ENCODE results near the gene GTF3C1. TPM values are rescaled to one million over a fixed set of nuclear protein-coding genes. Genes with fewer than 3 reads are reported as not detected.
"Not testable (repeated sequence)": the region's sequence is repeated elsewhere in the genome, so short reads cannot be mapped to it uniquely, and the experiment has no call there.

GTF3C1 gene
- total RNA-seq, 1 experiment from 2014 or later, result 46.6 TPM

- H4K20me1 ChIP-seq (ENCODE audit: insufficient read depth, low read depth, low read length), result no peaks in the 10 kb centered on the region
- no peak overlapping the region for H3K9ac ChIP-seq (ENCODE audit: low read length)
- no peaks in the 10 kb centered on the region for H3K9me3 ChIP-seq (ENCODE audit: low read length)
- H3K27ac ChIP-seq (ENCODE audit: low read length), result no peak overlapping the region
- no peaks in the 10 kb centered on the region for H3K36me3 ChIP-seq (ENCODE audit: insufficient read depth, low read length)
- H3K4me3 ChIP-seq (ENCODE audit: low read length), result no peak overlapping the region
- DNase-seq, result no peak
- no peak overlapping the region for H3K4me2 ChIP-seq (ENCODE audit: low read depth, low read length, poor library complexity, severe bottlenecking)
- H3K4me1 ChIP-seq (ENCODE audit: low read length), result no peaks in the 10 kb centered on the region
- H3K79me2 ChIP-seq (ENCODE audit: low read length), result peaks cover 18% of the 10 kb centered on the region
- no peaks in the 10 kb centered on the region for H3K9me2 ChIP-seq (replicated peaks; ENCODE audit: insufficient read depth, low read length)
- H3K27me3 ChIP-seq (ENCODE audit: low read length), result no peaks in the 10 kb centered on the region
- H2AFZ ChIP-seq (ENCODE audit: low read length), result no peak overlapping the region
Measured at GRCh38 chr16:27572711-27573110, 23.0 kb upstream of the GTF3C1 start.

GRCh38 chr16:27571433-27572326 lies 22.0 kb upstream of the GTF3C1 start:
- Histone ChIP-seq H3K79me2 (ENCODE audit: low read length) (peaks cover 23% of the 10 kb centered on the region), H3K9ac (ENCODE audit: low read length) (no peak overlapping the region), H3K9me3 (ENCODE audit: low read length) (no peaks in the 10 kb centered on the region), H4K20me1 (ENCODE audit: insufficient read depth, low read depth, low read length) (no peaks in the 10 kb centered on the region), H3K4me3 (ENCODE audit: low read length) (no peak overlapping the region), H3K4me2 (ENCODE audit: low read depth, low read length, poor library complexity, severe bottlenecking) (no peak overlapping the region), H3K27ac (ENCODE audit: low read length) (no peak overlapping the region), H3K36me3 (ENCODE audit: insufficient read depth, low read length) (no peaks in the 10 kb centered on the region), H3K4me1 (ENCODE audit: low read length) (no peaks in the 10 kb centered on the region), H3K27me3 (ENCODE audit: low read length) (no peaks in the 10 kb centered on the region), H2AFZ (ENCODE audit: low read length) (no peak overlapping the region), H3K9me2 (replicated peaks; ENCODE audit: insufficient read depth, low read length) (no peaks in the 10 kb centered on the region)
- no peak for DNase-seq

GRCh38 chr16:27570986-27571385 lies 21.3 kb upstream of the GTF3C1 start:
- not testable (repeated sequence) for H3K9ac ChIP-seq (ENCODE audit: low read length); H3K27me3 ChIP-seq (ENCODE audit: low read length); H3K4me2 ChIP-seq (ENCODE audit: low read depth, low read length, poor library complexity, severe bottlenecking); H3K27ac ChIP-seq (ENCODE audit: low read length); H3K4me1 ChIP-seq (ENCODE audit: low read length); H4K20me1 ChIP-seq (ENCODE audit: insufficient read depth, low read depth, low read length); H2AFZ ChIP-seq (ENCODE audit: low read length); H3K9me2 ChIP-seq (replicated peaks; ENCODE audit: insufficient read depth, low read length); H3K9me3 ChIP-seq (ENCODE audit: low read length); H3K4me3 ChIP-seq (ENCODE audit: low read length); DNase-seq; H3K36me3 ChIP-seq (ENCODE audit: insufficient read depth, low read length)
- H3K79me2 ChIP-seq (ENCODE audit: low read length), result peaks cover 30% of the 10 kb centered on the region

- no peak overlapping the region for H3K9ac ChIP-seq (ENCODE audit: low read length)
- H3K9me2 ChIP-seq (replicated peaks; ENCODE audit: insufficient read depth, low read length), result no peaks in the 10 kb centered on the region
- H3K79me2 ChIP-seq (ENCODE audit: low read length), result peaks cover 42% of the 10 kb centered on the region
- H2AFZ ChIP-seq (ENCODE audit: low read length), result no peak overlapping the region
- H3K27ac ChIP-seq (ENCODE audit: low read length), result no peak overlapping the region
- no peak overlapping the region for H3K4me3 ChIP-seq (ENCODE audit: low read length)
- no peak overlapping the region for H3K4me2 ChIP-seq (ENCODE audit: low read depth, low read length, poor library complexity, severe bottlenecking)
- H3K9me3 ChIP-seq (ENCODE audit: low read length), result no peaks in the 10 kb centered on the region
- no peaks in the 10 kb centered on the region for H4K20me1 ChIP-seq (ENCODE audit: insufficient read depth, low read depth, low read length)
- no peaks in the 10 kb centered on the region for H3K36me3 ChIP-seq (ENCODE audit: insufficient read depth, low read length)
- H3K27me3 ChIP-seq (ENCODE audit: low read length), result no peaks in the 10 kb centered on the region
- DNase-seq, result no peak
- no peaks in the 10 kb centered on the region for H3K4me1 ChIP-seq (ENCODE audit: low read length)
Measured at GRCh38 chr16:27568077-27568476, 18.4 kb upstream of the GTF3C1 start.

GRCh38 chr16:27566417-27566816 lies 16.7 kb upstream of the GTF3C1 start:
- Histone ChIP-seq H3K9me2 (replicated peaks; ENCODE audit: insufficient read depth, low read length) (no peaks in the 10 kb centered on the region), H3K27ac (ENCODE audit: low read length) (no peak overlapping the region), H2AFZ (ENCODE audit: low read length) (no peak overlapping the region), H3K27me3 (ENCODE audit: low read length) (no peaks in the 10 kb centered on the region), H3K9ac (ENCODE audit: low read length) (no peak overlapping the region), H3K79me2 (ENCODE audit: low read length) (peaks cover 50% of the 10 kb centered on the region), H3K4me2 (ENCODE audit: low read depth, low read length, poor library complexity, severe bottlenecking) (no peak overlapping the region), H3K4me1 (ENCODE audit: low read length) (no peaks in the 10 kb centered on the region), H3K36me3 (ENCODE audit: insufficient read depth, low read length) (no peaks in the 10 kb centered on the region), H4K20me1 (ENCODE audit: insufficient read depth, low read depth, low read length) (no peaks in the 10 kb centered on the region), H3K9me3 (ENCODE audit: low read length) (no peaks in the 10 kb centered on the region), H3K4me3 (ENCODE audit: low read length) (no peak overlapping the region)
- no peak for DNase-seq

- no peak for DNase-seq
- no peak overlapping the region for H3K4me2 ChIP-seq (ENCODE audit: low read depth, low read length, poor library complexity, severe bottlenecking)
- no peaks in the 10 kb centered on the region for H4K20me1 ChIP-seq (ENCODE audit: insufficient read depth, low read depth, low read length)
- H3K79me2 ChIP-seq (ENCODE audit: low read length), result peaks cover 56% of the 10 kb centered on the region
- no peak overlapping the region for H3K4me3 ChIP-seq (ENCODE audit: low read length)
- H3K4me1 ChIP-seq (ENCODE audit: low read length), result peaks cover under 1% of the 10 kb centered on the region
- H3K9me3 ChIP-seq (ENCODE audit: low read length), result no peaks in the 10 kb centered on the region
- no peak overlapping the region for H3K9ac ChIP-seq (ENCODE audit: low read length)
- H3K27ac ChIP-seq (ENCODE audit: low read length), result no peak overlapping the region
- H2AFZ ChIP-seq (ENCODE audit: low read length), result no peak overlapping the region
- no peaks in the 10 kb centered on the region for H3K9me2 ChIP-seq (replicated peaks; ENCODE audit: insufficient read depth, low read length)
- no peaks in the 10 kb centered on the region for H3K27me3 ChIP-seq (ENCODE audit: low read length)
- H3K36me3 ChIP-seq (ENCODE audit: insufficient read depth, low read length), result no peaks in the 10 kb centered on the region
Measured at GRCh38 chr16:27564224-27564623, 14.5 kb upstream of the GTF3C1 start.

GRCh38 chr16:27561216-27561615 lies 11.5 kb upstream of the GTF3C1 start:
- no peak overlapping the region for H3K4me3 ChIP-seq (ENCODE audit: low read length)
- H3K9me3 ChIP-seq (ENCODE audit: low read length), result no peaks in the 10 kb centered on the region
- H3K9ac ChIP-seq (ENCODE audit: low read length), result no peak overlapping the region
- H2AFZ ChIP-seq (ENCODE audit: low read length), result no peak overlapping the region
- H4K20me1 ChIP-seq (ENCODE audit: insufficient read depth, low read depth, low read length), result no peaks in the 10 kb centered on the region
- H3K4me2 ChIP-seq (ENCODE audit: low read depth, low read length, poor library complexity, severe bottlenecking), result no peak overlapping the region
- H3K36me3 ChIP-seq (ENCODE audit: insufficient read depth, low read length), result no peaks in the 10 kb centered on the region
- H3K27me3 ChIP-seq (ENCODE audit: low read length), result no peaks in the 10 kb centered on the region
- H3K79me2 ChIP-seq (ENCODE audit: low read length), result peaks cover 67% of the 10 kb centered on the region
- H3K4me1 ChIP-seq (ENCODE audit: low read length), result peaks cover 10% of the 10 kb centered on the region
- H3K27ac ChIP-seq (ENCODE audit: low read length), result no peak overlapping the region
- DNase-seq, result no peak
- no peaks in the 10 kb centered on the region for H3K9me2 ChIP-seq (replicated peaks; ENCODE audit: insufficient read depth, low read length)

- no peaks in the 10 kb centered on the region for H3K27me3 ChIP-seq (ENCODE audit: low read length)
- no peaks in the 10 kb centered on the region for H3K36me3 ChIP-seq (ENCODE audit: insufficient read depth, low read length)
- no peak for DNase-seq
- H3K4me3 ChIP-seq (ENCODE audit: low read length), result no peak overlapping the region
- no peaks in the 10 kb centered on the region for H4K20me1 ChIP-seq (ENCODE audit: insufficient read depth, low read depth, low read length)
- H3K9me3 ChIP-seq (ENCODE audit: low read length), result no peaks in the 10 kb centered on the region
- H3K9ac ChIP-seq (ENCODE audit: low read length), result no peak overlapping the region
- H3K4me1 ChIP-seq (ENCODE audit: low read length), result peaks cover 10% of the 10 kb centered on the region
- H3K4me2 ChIP-seq (ENCODE audit: low read depth, low read length, poor library complexity, severe bottlenecking), result peak overlapping the region; percentile 27
- peaks cover 64% of the 10 kb centered on the region for H3K79me2 ChIP-seq (ENCODE audit: low read length)
- no peak overlapping the region for H3K27ac ChIP-seq (ENCODE audit: low read length)
- no peaks in the 10 kb centered on the region for H3K9me2 ChIP-seq (replicated peaks; ENCODE audit: insufficient read depth, low read length)
- H2AFZ ChIP-seq (ENCODE audit: low read length), result 0 out of 2 replicates have a peak overlapping the region, but pooled peaks have one; percentile 2
Measured at GRCh38 chr16:27558932-27559331, 9.2 kb upstream of the GTF3C1 start.
